ENCODE data around the gene DAPK2.

Gene DAPK2

GRCh38 chr15:64071931-64072765, 25.9 kb upstream of the DAPK2 start:
- no peak for TF ChIP-seq EZH2phosphoT487 (IDR thresholded peaks at IDR 0.05; ENCODE audit: low read length)
- no peak for TF ChIP-seq EZH2 (optimal IDR thresholded peaks at IDR 0.05; ENCODE audit: low read depth, low read length)
- TF ChIP-seq CTCF (IDR thresholded peaks at IDR 0.05; ENCODE audit: low read length): no peak
- Histone ChIP-seq H3K36me3 (replicated peaks; ENCODE audit: insufficient read depth, low read length) (0 out of 2 replicates have a peak, but pooled peaks cover 8% of the 10 kb centered on the region), H3K9me3 (replicated peaks; ENCODE audit: insufficient read depth, low read length) (no peaks in the 10 kb centered on the region)

GRCh38 chr15:64070965-64071851, 24.9 kb upstream of the DAPK2 start:
- H3K4me2 ChIP-seq (ENCODE audit: low read depth, low read length): no peak overlapping the region
- H2AFZ ChIP-seq (ENCODE audit: low read length): no peak overlapping the region
- no peak overlapping the region for H3K4me3 ChIP-seq (ENCODE audit: low read length)
- no peaks in the 10 kb centered on the region; the same call in 1 of the 2 replicates for H3F3A ChIP-seq (ENCODE audit: insufficient read depth, low read length)
- H3K36me3 ChIP-seq (replicated peaks; ENCODE audit: insufficient read depth, low read length): 0 out of 2 replicates have a peak, but pooled peaks cover 8% of the 10 kb centered on the region
- TF ChIP-seq EZH2 (optimal IDR thresholded peaks at IDR 0.05; ENCODE audit: low read depth, low read length) (no peak), EZH2phosphoT487 (IDR thresholded peaks at IDR 0.05; ENCODE audit: low read length) (no peak), CTCF (IDR thresholded peaks at IDR 0.05; ENCODE audit: low read length) (no peak)
- H3K4me1 ChIP-seq (ENCODE audit: low read length): no peaks in the 10 kb centered on the region
- no peak overlapping the region for H3K9ac ChIP-seq (ENCODE audit: low read length)
- no peak overlapping the region for H3K27ac ChIP-seq (ENCODE audit: low read length)
- DNase-seq: no peak
- H4K20me1 ChIP-seq (ENCODE audit: insufficient read depth, low read length): no peaks in the 10 kb centered on the region
- peaks cover 3% of the 10 kb centered on the region; the same call in 1 of the 2 replicates for H3K79me2 ChIP-seq (ENCODE audit: low read length)
- H3K9me3 ChIP-seq (replicated peaks; ENCODE audit: insufficient read depth, low read length): no peaks in the 10 kb centered on the region
- H3K27me3 ChIP-seq (replicated peaks; ENCODE audit: insufficient read depth, low read length): no peaks in the 10 kb centered on the region
- H3K9me2 ChIP-seq (replicated peaks; ENCODE audit: insufficient read depth, low read length): no peaks in the 10 kb centered on the region

More at GRCh38 chr15:64071931-64072765, 25.9 kb upstream of the DAPK2 start:
- Histone ChIP-seq H3K9me2 (replicated peaks; ENCODE audit: insufficient read depth, low read length) (no peaks in the 10 kb centered on the region), H2AFZ (ENCODE audit: low read length) (no peak overlapping the region), H3F3A (ENCODE audit: insufficient read depth, low read length) (no peaks in the 10 kb centered on the region; the same call in 1 of the 2 replicates), H3K27me3 (replicated peaks; ENCODE audit: insufficient read depth, low read length) (no peaks in the 10 kb centered on the region), H3K4me1 (ENCODE audit: low read length) (no peaks in the 10 kb centered on the region), H3K27ac (ENCODE audit: low read length) (no peak overlapping the region), H3K4me2 (ENCODE audit: low read depth, low read length) (no peak overlapping the region), H3K4me3 (ENCODE audit: low read length) (no peak overlapping the region), H4K20me1 (ENCODE audit: insufficient read depth, low read length) (no peaks in the 10 kb centered on the region), H3K79me2 (ENCODE audit: low read length) (peaks cover 6% of the 10 kb centered on the region), H3K9ac (ENCODE audit: low read length) (no peak overlapping the region)
- no peak for DNase-seq

GRCh38 chr15:64070106-64070505, 23.8 kb upstream of the DAPK2 start:
- no peaks in the 10 kb centered on the region for H3K9me3 ChIP-seq (replicated peaks; ENCODE audit: insufficient read depth, low read length)
- 0 out of 2 replicates have a peak, but pooled peaks cover 8% of the 10 kb centered on the region for H3K36me3 ChIP-seq (replicated peaks; ENCODE audit: insufficient read depth, low read length)
- H3K4me3 ChIP-seq (ENCODE audit: low read length): no peak overlapping the region
- no peaks in the 10 kb centered on the region for H3K79me2 ChIP-seq (ENCODE audit: low read length)
- H3K9me2 ChIP-seq (replicated peaks; ENCODE audit: insufficient read depth, low read length): no peaks in the 10 kb centered on the region
- no peak overlapping the region for H3K9ac ChIP-seq (ENCODE audit: low read length)
- TF ChIP-seq EZH2phosphoT487 (IDR thresholded peaks at IDR 0.05; ENCODE audit: low read length) (no peak), EZH2 (optimal IDR thresholded peaks at IDR 0.05; ENCODE audit: low read depth, low read length) (no peak), CTCF (IDR thresholded peaks at IDR 0.05; ENCODE audit: low read length) (no peak)
- H3K27me3 ChIP-seq (replicated peaks; ENCODE audit: insufficient read depth, low read length): no peaks in the 10 kb centered on the region
- H3K4me1 ChIP-seq (ENCODE audit: low read length): no peaks in the 10 kb centered on the region
- no peak overlapping the region for H2AFZ ChIP-seq (ENCODE audit: low read length)
- H4K20me1 ChIP-seq (ENCODE audit: insufficient read depth, low read length): no peaks in the 10 kb centered on the region
- H3F3A ChIP-seq (ENCODE audit: insufficient read depth, low read length): no peaks in the 10 kb centered on the region; the same call in 1 of the 2 replicates
- DNase-seq: no peak
- H3K4me2 ChIP-seq (ENCODE audit: low read depth, low read length): no peak overlapping the region
- no peak overlapping the region for H3K27ac ChIP-seq (ENCODE audit: low read length)
